ENCODE measurements around the gene DHRS1.

Gene DHRS1

DNA sequence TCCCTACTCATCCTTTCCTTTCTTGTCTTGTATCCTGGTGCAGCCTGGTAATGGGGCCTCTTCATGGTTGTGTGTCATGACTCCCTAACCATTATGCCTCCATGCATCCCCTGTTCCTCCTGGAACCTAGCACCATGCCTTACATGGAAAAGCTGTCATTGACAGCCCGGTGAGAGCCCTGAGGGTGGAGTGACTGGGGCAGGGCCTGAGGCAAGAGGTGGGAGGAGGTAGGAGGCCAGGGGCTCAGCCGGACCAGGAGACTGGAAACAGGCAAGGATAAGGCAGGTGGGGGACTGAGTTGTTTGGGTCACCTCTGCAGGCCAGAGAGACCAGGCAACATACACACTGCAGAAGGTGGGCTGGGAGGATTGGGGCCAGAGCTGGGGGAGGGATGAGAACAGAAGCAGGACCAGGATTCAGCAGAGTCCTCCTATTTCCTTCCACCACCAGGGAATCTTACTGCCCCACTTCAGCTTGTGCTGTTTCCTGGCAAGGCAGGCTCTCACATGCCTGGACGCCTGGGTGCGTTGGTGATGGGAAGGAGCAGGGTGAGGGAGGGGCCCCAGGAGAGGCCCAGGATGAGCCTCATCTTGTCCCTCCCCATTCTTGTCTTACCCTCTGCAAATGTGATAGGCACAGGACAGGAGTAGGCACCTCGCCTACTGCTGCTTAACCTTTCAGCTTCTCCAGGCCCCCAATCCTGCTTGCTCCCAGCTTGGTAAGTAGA is 10.1 kb upstream of the DHRS1 start, which contains the start of gene LTB4R2:
Gene LTB4R2 (plus strand): TSS at position 603 of the 727 bp plus-strand sequence. CDS start 525 bp downstream, outside the sequence.
- ATAC-seq (replicated peaks): no peak
- H3K36me3 Mint-ChIP-seq: peaks cover 27 to 66% of the 10 kb centered on the region in 2 donors

GRCh38 chr14:24308342-24309124 is 9.0 kb upstream of the DHRS1 start:
- peaks cover 46 to 68% of the 10 kb centered on the region in 2 donors for H3K4me1 Mint-ChIP-seq
- peaks cover 33 to 71% of the 10 kb centered on the region in 2 donors for H3K36me3 Mint-ChIP-seq
- DNase-seq (no peak), ATAC-seq (replicated peaks) (no peak)
- no peak overlapping the region for H3K27ac Mint-ChIP-seq
- H3K27me3 Mint-ChIP-seq: no peaks in the 10 kb centered on the region
- no peak overlapping the region for H3K4me3 Mint-ChIP-seq
- H3K9me3 Mint-ChIP-seq: no peaks in the 10 kb centered on the region

More for the DNA sequence above, 10.1 kb upstream of the DHRS1 start, which contains the start of gene LTB4R2:
- Mint-ChIP-seq H3K4me1 (peaks cover 58 to 80% of the 10 kb centered on the region in 2 donors), H3K9me3 (no peaks in the 10 kb centered on the region), H3K4me3 (peak within 1 kb of the TSS; percentile 76 to 79), H3K27ac (peak within 1 kb of the TSS; percentile 63), H3K27me3 (no peaks in the 10 kb centered on the region)
- no peak for DNase-seq

- peak; percentile 50 for DNase-seq
- H3K4me3 Mint-ChIP-seq: no peak within 1 kb of the TSS
- peaks cover 37 to 71% of the 10 kb centered on the region in 2 donors for H3K36me3 Mint-ChIP-seq
Measured at GRCh38 chr14:24307575-24308341, 8.2 kb upstream of the DHRS1 start, which contains the start of gene CIDEB. Gene CIDEB (minus strand): TSS chr14:24307977. CDS start chr14:24307858, 119 bp downstream.

GRCh38 chr14:24307156-24307574 is 7.6 kb upstream of the DHRS1 start:
- H3K4me3 Mint-ChIP-seq: no peak overlapping the region
- ATAC-seq (replicated peaks) (no peak), DNase-seq (no peak)
- peaks cover 33 to 54% of the 10 kb centered on the region in 2 donors for H3K4me1 Mint-ChIP-seq
- H3K9me3 Mint-ChIP-seq: no peaks in the 10 kb centered on the region
- H3K27me3 Mint-ChIP-seq: no peaks in the 10 kb centered on the region
- peaks cover 43 to 72% of the 10 kb centered on the region in 2 donors for H3K36me3 Mint-ChIP-seq
- H3K27ac Mint-ChIP-seq: peak overlapping the region; percentile 25

More at GRCh38 chr14:24307575-24308341, 8.2 kb upstream of the DHRS1 start, which contains the start of gene CIDEB:
- peak within 1 kb of the TSS; percentile 25 for H3K27ac Mint-ChIP-seq
- H3K27me3 Mint-ChIP-seq: no peaks in the 10 kb centered on the region
- ATAC-seq (replicated peaks): peak; percentile 13 to 30
- no peaks in the 10 kb centered on the region for H3K9me3 Mint-ChIP-seq
- H3K4me1 Mint-ChIP-seq: peaks cover 39 to 60% of the 10 kb centered on the region in 2 donors

DNA sequence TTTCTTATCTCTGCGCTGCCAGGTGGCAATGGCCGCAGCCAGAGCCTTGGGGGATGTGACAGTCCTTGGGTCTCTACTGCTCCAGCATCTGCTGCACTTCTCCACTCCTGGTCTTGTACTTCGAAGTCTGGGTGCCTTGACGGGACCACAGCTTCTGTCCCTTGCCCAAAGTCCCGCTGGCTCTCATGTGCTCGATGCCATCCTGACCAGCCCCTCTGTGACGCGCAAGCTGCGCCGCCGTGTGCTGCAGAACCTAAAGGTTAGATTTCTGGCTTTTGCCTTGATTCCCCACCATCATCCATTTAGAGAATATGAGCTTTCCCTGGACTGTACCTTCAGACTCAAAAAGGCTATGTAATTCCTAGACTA is 4.4 kb upstream of the DHRS1 start:
- DNase-seq: no peak
- Mint-ChIP-seq H3K36me3 (peaks cover 37 to 73% of the 10 kb centered on the region in 2 donors), H3K27ac (no peak overlapping the region), H3K9me3 (no peaks in the 10 kb centered on the region), H3K27me3 (no peaks in the 10 kb centered on the region), H3K4me1 (peaks cover 21 to 39% of the 10 kb centered on the region in 2 donors), H3K4me3 (no peak overlapping the region)
- no peak for ATAC-seq (replicated peaks)

GRCh38 chr14:24300326-24300980 is 873 bp upstream of the DHRS1 start:
- peak overlapping the region; percentile 94 to 95 for H3K4me3 Mint-ChIP-seq
- peak overlapping the region; percentile 96 for H3K27ac Mint-ChIP-seq
- peaks cover 35 to 57% of the 10 kb centered on the region in 2 donors for H3K36me3 Mint-ChIP-seq
- H3K4me1 Mint-ChIP-seq: peaks cover 31 to 43% of the 10 kb centered on the region in 2 donors
- H3K9me3 Mint-ChIP-seq: no peaks in the 10 kb centered on the region
- ATAC-seq (replicated peaks) (no peak), DNase-seq (no peak)
- H3K27me3 Mint-ChIP-seq: no peaks in the 10 kb centered on the region

DNA sequence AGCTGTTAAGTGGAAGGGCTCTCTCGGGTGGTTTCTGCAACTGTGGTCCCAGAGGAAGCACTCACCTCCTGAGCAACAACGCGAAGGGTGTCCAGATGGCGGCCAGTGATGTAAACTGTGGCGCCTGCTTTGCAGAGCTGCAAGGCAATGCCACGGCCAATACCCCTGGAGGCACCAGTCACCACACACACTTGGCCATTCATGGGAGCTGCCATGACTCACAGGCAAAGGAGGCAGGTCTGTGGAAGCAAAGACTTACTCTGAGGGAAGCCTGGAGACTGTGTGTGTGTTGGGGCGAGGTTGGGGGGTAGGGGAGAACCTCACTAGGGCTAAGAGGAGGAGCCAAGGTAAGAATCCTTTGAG is 707 bp downstream of the DHRS1 start:
- Mint-ChIP-seq H3K4me3 (peak overlapping the region; percentile 94 to 95), H3K27ac (peak overlapping the region; percentile 96), H3K4me1 (peaks cover 31 to 43% of the 10 kb centered on the region in 2 donors), H3K9me3 (no peaks in the 10 kb centered on the region), H3K27me3 (no peaks in the 10 kb centered on the region), H3K36me3 (peaks cover 31 to 52% of the 10 kb centered on the region in 2 donors)
- peak in 1 of 2 donors; percentile 1 for ATAC-seq (replicated peaks)
- no peak for DNase-seq

- H3K4me1 Mint-ChIP-seq: peaks cover 31 to 43% of the 10 kb centered on the region in 2 donors
- DNase-seq: no peak
Measured at GRCh38 chr14:24297190-24297964, 2.2 kb downstream of the DHRS1 start.

DNA sequence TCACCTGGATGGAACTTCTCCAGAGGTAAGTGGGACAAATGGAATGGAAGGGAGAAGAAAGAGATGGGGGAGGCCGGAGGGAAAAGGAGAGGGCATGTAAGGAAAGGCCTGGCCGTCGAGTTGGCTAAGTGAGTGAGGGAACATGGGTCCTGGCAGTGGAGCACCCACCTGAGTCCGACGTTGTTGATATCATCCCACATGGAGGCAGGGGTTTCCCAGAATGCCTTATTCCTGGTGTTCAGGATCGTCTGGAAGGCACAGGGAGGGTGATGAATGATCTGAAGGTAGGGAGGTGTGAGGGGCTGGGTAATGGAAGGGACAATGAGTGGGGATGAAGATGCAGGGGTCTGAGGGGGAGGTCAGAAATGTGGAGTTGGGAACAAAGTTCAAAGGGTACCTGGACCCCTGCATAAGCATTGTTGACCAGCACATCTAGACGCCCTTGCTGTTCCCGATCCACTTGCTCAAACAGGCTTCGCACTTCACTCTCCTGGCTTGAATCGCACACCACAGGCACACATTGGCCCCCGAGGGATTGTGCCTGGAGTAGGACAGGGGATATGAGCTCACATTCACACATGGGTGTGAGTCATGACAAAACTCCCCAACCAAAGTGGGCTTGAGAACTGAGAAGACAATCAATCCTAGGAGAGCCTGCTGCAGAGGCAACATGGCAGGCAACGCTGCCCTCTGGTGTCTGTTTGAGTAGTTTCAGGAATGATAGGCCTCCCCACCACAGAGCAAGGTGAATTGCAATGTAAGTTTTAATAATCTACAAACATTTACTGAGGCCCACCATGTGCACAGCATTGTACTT is 3.0 kb downstream of the DHRS1 start:
- Mint-ChIP-seq H3K4me1 (peaks cover 34 to 50% of the 10 kb centered on the region in 2 donors), H3K27me3 (no peaks in the 10 kb centered on the region), H3K36me3 (peaks cover 24 to 45% of the 10 kb centered on the region in 2 donors), H3K27ac (peak overlapping the region; percentile 94), H3K4me3 (peak overlapping the region; percentile 15 to 37), H3K9me3 (no peaks in the 10 kb centered on the region)
- ATAC-seq (replicated peaks) (peak; percentile 76 to 80), DNase-seq (peak; percentile 73)

More at GRCh38 chr14:24297190-24297964, 2.2 kb downstream of the DHRS1 start:
- peak; percentile 12 to 22 for ATAC-seq (replicated peaks)
- peak overlapping the region; percentile 56 for H3K27ac Mint-ChIP-seq
- peaks cover 24 to 45% of the 10 kb centered on the region in 2 donors for H3K36me3 Mint-ChIP-seq
- H3K4me3 Mint-ChIP-seq: no peak overlapping the region
- H3K27me3 Mint-ChIP-seq: no peaks in the 10 kb centered on the region
- H3K9me3 Mint-ChIP-seq: no peaks in the 10 kb centered on the region

GRCh38 chr14:24293525-24293924 is 6.1 kb downstream of the DHRS1 start:
- Mint-ChIP-seq H3K27me3 (no peaks in the 10 kb centered on the region), H3K9me3 (no peaks in the 10 kb centered on the region), H3K36me3 (peaks cover 35 to 54% of the 10 kb centered on the region in 2 donors), H3K4me3 (no peak overlapping the region), H3K27ac (no peak overlapping the region), H3K4me1 (peaks cover 33 to 51% of the 10 kb centered on the region in 2 donors)
- ATAC-seq (replicated peaks) (no peak), DNase-seq (no peak)

DNA sequence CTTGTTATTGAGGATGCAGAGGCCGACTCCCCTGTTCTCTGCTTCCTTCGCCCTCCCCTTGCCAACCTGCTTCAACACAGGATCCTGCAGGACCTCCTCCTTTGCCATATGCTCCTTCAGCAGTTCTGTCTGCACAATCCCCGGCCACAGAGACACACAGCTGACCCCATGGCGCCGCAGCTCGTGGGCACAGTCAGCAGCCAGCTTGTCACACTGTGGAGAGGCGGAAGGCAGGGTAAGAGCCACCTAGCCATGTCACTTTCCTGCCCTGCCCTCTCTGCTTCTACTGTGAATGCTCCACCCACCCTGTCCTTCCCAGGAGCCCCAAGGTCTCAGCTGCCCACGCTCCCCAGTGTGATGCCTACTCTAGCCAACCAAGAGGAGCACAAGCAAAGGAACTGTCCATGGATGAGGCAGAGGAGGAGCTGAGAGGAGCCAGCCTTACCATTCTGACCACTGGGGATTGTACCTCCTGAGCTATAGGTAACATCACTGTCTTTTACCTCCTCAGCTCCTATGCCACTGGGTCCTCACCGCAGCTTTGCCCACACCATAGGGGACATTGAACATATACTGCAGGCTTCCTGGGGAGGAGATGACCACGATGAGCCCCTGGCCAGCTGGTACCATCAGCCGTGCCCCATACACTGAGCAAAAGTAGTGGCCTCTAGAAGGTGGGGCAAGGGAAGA is 7.3 kb downstream of the DHRS1 start:
- Mint-ChIP-seq H3K4me3 (no peak overlapping the region), H3K36me3 (peaks cover 35 to 63% of the 10 kb centered on the region in 2 donors), H3K27ac (no peak overlapping the region), H3K4me1 (peaks cover 35 to 55% of the 10 kb centered on the region in 2 donors), H3K27me3 (no peaks in the 10 kb centered on the region), H3K9me3 (no peaks in the 10 kb centered on the region)
- no peak for ATAC-seq (replicated peaks)
- no peak for DNase-seq
